ENCODE data around the gene SPART.

SPART gene, protein sequence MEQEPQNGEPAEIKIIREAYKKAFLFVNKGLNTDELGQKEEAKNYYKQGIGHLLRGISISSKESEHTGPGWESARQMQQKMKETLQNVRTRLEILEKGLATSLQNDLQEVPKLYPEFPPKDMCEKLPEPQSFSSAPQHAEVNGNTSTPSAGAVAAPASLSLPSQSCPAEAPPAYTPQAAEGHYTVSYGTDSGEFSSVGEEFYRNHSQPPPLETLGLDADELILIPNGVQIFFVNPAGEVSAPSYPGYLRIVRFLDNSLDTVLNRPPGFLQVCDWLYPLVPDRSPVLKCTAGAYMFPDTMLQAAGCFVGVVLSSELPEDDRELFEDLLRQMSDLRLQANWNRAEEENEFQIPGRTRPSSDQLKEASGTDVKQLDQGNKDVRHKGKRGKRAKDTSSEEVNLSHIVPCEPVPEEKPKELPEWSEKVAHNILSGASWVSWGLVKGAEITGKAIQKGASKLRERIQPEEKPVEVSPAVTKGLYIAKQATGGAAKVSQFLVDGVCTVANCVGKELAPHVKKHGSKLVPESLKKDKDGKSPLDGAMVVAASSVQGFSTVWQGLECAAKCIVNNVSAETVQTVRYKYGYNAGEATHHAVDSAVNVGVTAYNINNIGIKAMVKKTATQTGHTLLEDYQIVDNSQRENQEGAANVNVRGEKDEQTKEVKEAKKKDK

DNA sequence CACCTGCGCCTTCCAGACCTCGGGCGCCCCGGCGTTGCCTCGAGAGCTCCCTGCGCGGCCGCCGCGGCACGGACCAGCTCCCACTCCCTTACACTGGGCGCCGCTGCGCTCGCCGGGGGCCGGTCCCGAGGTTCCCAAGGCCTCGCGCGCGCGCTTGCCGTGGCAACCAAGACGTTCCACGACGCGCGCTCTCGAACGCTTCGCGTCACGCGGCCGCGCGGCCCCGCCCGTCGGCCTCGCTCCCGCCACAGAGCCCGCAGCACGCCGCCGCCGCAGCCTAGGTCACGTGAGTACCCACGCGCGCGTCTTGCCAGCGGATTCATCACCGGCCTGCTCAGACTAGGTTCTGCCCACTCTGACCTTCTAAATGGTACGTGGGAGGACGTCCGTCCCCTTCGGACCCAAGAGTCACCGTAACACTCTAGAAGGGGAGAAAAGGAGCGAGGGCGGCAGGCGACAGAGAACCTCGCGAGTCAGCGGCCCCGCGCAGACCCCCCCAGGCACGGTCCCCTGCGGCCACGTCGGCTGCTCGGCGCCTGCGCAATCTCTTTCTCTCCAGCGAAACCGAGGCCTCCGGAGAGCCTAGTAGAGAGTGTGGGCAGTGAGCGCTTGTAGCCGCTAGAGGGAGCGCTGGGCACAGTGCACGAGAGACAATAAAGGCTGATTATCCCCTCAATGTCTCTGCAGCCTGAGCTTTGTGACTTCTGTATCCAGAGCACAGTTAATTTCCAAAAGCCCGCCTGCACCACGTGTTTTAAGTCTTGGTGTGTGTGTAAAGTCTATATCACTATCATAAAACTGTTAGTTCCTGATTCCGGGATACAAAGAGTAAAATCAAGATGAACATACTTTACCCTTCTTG, at the start of gene SPART:
Gene SPART (minus strand): TSS at position 173 of the 862 bp plus-strand sequence. CDS start 10,564 bp downstream, outside the sequence.
- peaks cover 36% of the 10 kb centered on the region for H3K4me1 Mint-ChIP-seq (ENCODE audit: low read depth)
- peak within 1 kb of the TSS; percentile 84 for H3K4me3 Mint-ChIP-seq
- peaks cover 5% of the 10 kb centered on the region for H3K36me3 Mint-ChIP-seq (ENCODE audit: low read depth)
- DNase-seq = peak; percentile 87
- H3K27ac Mint-ChIP-seq = peak within 1 kb of the TSS; percentile 94
- H3K27me3 Mint-ChIP-seq = peaks cover 2% of the 10 kb centered on the region
- H3K9me3 Mint-ChIP-seq = no peaks in the 10 kb centered on the region

DNA sequence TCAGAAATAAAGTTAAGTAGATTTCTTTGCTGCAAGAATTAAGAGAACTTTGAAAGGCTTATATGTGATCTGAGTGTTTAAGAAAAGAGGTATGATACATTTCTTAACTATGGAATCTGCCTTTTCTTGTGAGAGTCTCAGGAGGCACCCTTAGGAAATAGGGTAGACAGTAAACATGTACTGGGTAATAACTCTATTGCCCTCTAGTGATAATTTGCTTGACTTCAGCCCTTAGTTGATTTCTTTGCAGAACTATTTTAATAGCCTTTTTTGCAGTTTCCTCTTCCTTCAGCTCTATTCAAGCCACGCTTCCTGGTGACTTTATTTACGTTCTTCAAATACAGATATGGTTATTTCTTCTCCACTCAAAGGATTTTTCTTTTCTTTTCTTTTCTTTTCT, 49.1 kb upstream of the SPART start:
- H3K4me1 Mint-ChIP-seq (ENCODE audit: low read depth) = no peaks in the 10 kb centered on the region
- peaks cover 22% of the 10 kb centered on the region for H3K27me3 Mint-ChIP-seq
- H3K4me3 Mint-ChIP-seq = no peak overlapping the region
- no peaks in the 10 kb centered on the region for H3K9me3 Mint-ChIP-seq
- no peak for DNase-seq
- no peaks in the 10 kb centered on the region for H3K36me3 Mint-ChIP-seq (ENCODE audit: low read depth)
- no peak overlapping the region for H3K27ac Mint-ChIP-seq

DNA sequence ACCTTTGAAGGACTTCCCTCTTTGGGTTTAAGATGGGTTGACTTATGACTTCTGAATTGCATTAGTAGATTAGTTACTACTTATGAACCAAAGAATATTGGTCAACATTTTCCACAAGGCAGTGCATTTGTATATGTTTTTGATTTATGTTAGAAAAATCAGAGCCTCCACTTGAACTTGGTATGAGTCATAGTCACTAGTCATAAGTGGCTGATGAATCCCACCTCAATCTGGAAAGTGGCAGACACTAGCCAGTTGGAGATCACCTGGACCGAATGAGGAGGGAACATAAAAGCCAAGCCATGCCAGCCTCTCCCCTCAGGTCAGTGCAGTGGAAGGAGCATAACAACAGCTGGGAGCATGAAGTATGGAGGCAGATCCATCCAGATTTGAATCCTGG, 39.3 kb upstream of the SPART start:
- Mint-ChIP-seq H3K4me3 (no peak overlapping the region), H3K27ac (no peak overlapping the region), H3K9me3 (no peaks in the 10 kb centered on the region), H3K27me3 (peaks cover 22% of the 10 kb centered on the region), H3K36me3 (ENCODE audit: low read depth) (no peaks in the 10 kb centered on the region), H3K4me1 (ENCODE audit: low read depth) (no peaks in the 10 kb centered on the region)
- DNase-seq = no peak

DNA sequence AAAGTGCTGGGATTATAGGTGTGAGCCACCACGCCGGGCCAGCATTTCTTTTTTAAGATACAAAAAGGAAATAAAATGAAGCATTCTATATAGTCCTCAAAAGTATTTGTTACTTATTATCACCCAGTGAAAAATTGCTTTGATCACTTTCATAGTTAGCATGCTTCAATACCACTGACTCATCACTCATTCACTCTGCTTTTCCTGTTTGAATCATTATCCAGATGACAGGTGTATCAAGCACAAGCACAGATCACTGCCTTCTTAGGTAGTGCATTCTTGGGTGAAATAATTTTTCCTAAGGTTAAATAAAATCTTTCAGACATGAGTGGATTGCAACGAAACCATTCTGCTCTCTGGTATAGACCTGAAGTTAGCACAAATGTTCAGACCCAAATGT, 35.8 kb upstream of the SPART start:
- no peaks in the 10 kb centered on the region for H3K4me1 Mint-ChIP-seq (ENCODE audit: low read depth)
- no peak for DNase-seq
- no peaks in the 10 kb centered on the region for H3K36me3 Mint-ChIP-seq (ENCODE audit: low read depth)
- H3K9me3 Mint-ChIP-seq = no peaks in the 10 kb centered on the region
- no peak overlapping the region for H3K4me3 Mint-ChIP-seq
- no peak overlapping the region for H3K27ac Mint-ChIP-seq
- H3K27me3 Mint-ChIP-seq = peaks cover 15% of the 10 kb centered on the region

DNA sequence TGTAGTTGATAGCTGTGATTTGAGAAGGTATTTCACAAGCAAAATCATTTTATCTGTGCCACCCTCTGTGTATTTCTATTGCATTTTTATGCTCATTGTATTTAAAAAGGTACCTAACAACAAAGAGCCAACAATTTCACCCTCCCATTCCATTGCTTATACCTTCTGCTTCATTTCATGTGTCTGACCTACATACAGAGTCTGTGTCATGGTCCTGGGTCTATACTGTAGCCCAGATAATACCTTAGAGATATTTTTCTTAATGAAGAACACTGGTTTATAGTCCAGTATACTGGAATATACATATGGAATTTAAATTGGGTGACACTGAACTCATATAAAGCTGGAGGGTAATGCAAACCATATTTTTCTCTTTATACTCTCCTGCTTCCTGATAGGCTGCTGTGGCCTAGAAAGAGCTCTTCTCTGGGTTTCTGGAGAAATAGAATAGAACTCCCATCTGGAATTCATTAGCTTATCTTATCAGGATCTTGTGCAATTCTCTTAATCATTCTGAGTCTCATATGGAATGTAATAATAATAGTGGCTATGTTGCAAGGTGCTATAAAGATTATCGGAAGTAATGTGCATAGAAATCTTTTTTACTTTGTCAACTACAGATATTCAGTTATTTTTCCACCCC, 31.8 kb upstream of the SPART start:
- Mint-ChIP-seq H3K4me3 (no peak overlapping the region), H3K27me3 (peaks cover under 1% of the 10 kb centered on the region), H3K36me3 (ENCODE audit: low read depth) (no peaks in the 10 kb centered on the region), H3K27ac (no peak overlapping the region), H3K9me3 (no peaks in the 10 kb centered on the region), H3K4me1 (ENCODE audit: low read depth) (no peaks in the 10 kb centered on the region)
- DNase-seq = no peak

DNA sequence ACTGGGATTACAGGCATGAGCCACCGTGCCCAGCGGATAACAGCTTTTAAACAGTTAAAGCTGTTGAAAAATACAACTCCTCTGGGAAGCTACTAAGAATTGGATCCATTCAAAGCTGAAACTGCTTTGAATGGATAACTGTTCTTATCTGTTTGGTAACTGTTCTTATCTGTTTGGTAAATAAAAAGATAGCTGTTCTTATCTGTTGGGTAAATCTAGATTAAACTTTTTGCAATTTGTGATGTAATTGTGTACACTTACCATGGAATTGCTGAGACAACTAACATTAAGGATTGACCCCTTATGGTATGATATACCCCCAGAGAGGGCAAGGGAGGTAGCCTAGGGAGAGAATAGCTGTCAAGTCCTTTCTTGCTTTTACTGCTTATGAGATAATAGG, 27.9 kb upstream of the SPART start:
- DNase-seq = no peak
- no peaks in the 10 kb centered on the region for H3K36me3 Mint-ChIP-seq (ENCODE audit: low read depth)

DNA sequence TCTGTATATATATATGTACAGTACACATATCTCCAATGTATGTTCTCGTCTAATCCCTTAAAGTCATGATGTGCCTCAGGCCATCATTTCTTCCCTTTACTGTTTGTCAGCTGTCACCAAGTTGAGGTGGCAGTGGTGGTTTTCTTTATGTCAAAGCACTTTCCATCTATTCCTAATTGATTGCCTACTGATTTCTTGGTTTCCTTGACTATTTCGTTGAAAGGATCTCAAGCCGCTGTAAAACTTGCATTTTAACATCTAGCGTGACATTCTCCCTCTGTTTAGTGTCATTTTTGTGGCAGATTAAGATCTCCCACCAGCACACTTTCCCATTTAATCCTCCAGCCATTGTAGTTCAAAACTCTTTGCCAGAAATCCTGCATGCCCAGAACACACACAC, 25.0 kb upstream of the SPART start:
- H3K27me3 Mint-ChIP-seq = no peaks in the 10 kb centered on the region
- DNase-seq = no peak
- no peaks in the 10 kb centered on the region for H3K9me3 Mint-ChIP-seq
- H3K36me3 Mint-ChIP-seq (ENCODE audit: low read depth) = no peaks in the 10 kb centered on the region
- no peak overlapping the region for H3K4me3 Mint-ChIP-seq
- H3K4me1 Mint-ChIP-seq (ENCODE audit: low read depth) = no peaks in the 10 kb centered on the region
- no peak overlapping the region for H3K27ac Mint-ChIP-seq

More for the DNA sequence above, 27.9 kb upstream of the SPART start:
- Mint-ChIP-seq H3K27ac (no peak overlapping the region), H3K27me3 (no peaks in the 10 kb centered on the region), H3K4me3 (no peak overlapping the region), H3K9me3 (no peaks in the 10 kb centered on the region), H3K4me1 (ENCODE audit: low read depth) (no peaks in the 10 kb centered on the region)

DNA sequence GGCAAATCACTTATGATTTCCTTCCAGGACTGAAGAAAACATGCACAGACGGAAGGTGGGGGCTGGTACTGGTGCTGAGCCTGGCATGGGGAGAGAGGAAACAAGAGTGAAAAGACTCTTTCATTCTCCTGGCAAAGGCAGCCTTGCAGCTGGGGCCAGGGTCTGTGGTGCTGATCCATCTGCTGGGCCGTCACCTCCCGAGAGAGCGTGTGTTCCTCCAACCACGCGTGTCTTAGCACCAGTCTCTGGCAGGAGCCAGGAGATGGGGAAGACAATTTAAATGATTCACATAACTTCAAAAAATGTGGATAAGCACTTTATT, 23.9 kb upstream of the SPART start:
- Mint-ChIP-seq H3K27ac (no peak overlapping the region), H3K9me3 (no peaks in the 10 kb centered on the region)

DNA sequence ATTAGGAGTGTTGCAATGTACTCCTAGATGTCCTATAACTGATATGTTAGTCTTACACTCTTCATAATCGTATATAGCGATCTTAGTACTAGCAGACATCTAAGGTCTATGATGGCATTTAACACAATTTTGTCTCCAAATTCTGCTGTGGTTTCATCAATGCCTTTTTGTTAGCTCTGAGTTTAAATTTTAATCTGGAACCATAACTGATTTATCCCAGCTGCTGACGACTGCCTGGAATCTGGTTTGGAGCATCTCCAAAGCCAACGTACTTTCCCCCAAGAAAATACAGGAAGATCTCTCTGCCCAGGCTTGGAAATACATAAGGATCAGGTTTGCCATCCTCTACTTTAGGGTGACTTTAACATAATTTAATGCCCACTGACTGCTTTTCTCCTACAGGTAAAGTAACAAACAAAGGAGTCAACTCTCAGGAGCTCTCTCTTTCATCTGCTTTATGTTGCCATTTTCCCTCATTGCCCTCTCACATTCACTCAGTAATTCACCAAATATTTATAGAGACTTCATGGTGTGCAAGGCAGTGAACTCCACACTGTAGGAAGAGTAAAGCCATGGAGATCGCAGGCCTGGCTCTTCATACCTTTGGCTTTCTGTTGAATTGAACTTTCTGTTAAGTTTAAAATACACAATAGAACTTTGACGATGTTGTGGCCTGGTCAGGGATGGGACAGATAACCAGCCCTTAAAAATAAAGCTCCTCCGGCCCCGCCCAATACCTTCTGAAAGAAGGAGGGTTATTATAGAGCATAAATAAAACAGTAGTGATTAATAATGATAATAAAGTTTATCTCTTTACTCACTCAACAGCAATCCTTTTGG, 23.3 kb upstream of the SPART start:
- no peak overlapping the region for H3K4me3 Mint-ChIP-seq
- no peak overlapping the region for H3K27ac Mint-ChIP-seq
- no peaks in the 10 kb centered on the region for H3K9me3 Mint-ChIP-seq
- DNase-seq = no peak
- H3K36me3 Mint-ChIP-seq (ENCODE audit: low read depth) = no peaks in the 10 kb centered on the region
- no peaks in the 10 kb centered on the region for H3K27me3 Mint-ChIP-seq
- H3K4me1 Mint-ChIP-seq (ENCODE audit: low read depth) = no peaks in the 10 kb centered on the region

More for the DNA sequence above, 23.9 kb upstream of the SPART start:
- no peaks in the 10 kb centered on the region for H3K27me3 Mint-ChIP-seq
- H3K36me3 Mint-ChIP-seq (ENCODE audit: low read depth) = no peaks in the 10 kb centered on the region
- H3K4me1 Mint-ChIP-seq (ENCODE audit: low read depth) = no peaks in the 10 kb centered on the region
- no peak for DNase-seq
- no peak overlapping the region for H3K4me3 Mint-ChIP-seq

DNA sequence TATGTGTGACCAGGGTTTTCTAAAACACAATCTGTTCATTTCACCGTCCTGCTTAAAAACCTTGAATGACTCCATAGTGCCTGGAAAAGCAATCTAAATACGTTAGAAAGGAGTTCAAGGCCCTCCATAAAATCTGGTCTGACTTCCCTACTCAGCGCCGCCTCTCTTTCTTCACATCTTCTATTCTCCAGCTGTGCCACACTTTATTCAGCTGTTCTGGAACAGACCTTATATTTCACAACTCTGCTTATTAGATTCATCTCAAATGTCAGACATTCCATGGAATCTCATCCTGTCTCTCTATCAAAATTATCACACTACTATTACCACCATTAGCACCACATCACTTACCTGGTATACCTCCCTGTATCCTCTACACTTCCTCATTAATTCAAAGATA, 19.8 kb upstream of the SPART start:
- Mint-ChIP-seq H3K27ac (no peak overlapping the region), H3K27me3 (peaks cover 9% of the 10 kb centered on the region), H3K9me3 (no peaks in the 10 kb centered on the region), H3K4me3 (no peak overlapping the region), H3K4me1 (ENCODE audit: low read depth) (no peaks in the 10 kb centered on the region), H3K36me3 (ENCODE audit: low read depth) (no peaks in the 10 kb centered on the region)
- DNase-seq = no peak

DNA sequence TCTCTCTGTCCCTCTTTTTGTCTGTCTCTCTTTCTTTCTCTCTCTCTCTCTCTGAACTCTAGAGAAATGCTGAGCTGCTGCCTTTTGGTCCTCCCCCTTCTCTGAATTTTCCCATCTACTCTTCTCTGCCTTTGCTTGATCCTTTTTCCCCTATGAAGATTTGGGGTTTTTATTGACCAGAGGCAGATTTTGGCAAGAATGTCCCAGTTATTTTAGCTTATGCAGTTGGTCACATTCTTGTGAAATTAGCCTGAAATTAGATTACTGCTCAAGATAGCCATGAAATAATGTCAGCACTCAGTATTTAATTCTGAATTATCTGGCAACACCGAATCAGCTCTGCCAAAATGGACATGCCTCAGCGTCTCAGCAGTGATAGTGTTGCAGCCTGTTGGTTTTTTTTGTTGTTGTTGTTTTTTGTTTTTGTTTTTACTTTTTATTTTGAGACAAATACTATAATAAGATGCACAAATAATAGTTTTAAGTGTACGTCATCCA, 17.2 kb upstream of the SPART start:
- no peaks in the 10 kb centered on the region for H3K9me3 Mint-ChIP-seq
- H3K36me3 Mint-ChIP-seq (ENCODE audit: low read depth) = no peaks in the 10 kb centered on the region
- peaks cover 11% of the 10 kb centered on the region for H3K27me3 Mint-ChIP-seq
- no peak for DNase-seq
- no peak overlapping the region for H3K27ac Mint-ChIP-seq
- H3K4me1 Mint-ChIP-seq (ENCODE audit: low read depth) = no peaks in the 10 kb centered on the region
- H3K4me3 Mint-ChIP-seq = no peak overlapping the region

DNA sequence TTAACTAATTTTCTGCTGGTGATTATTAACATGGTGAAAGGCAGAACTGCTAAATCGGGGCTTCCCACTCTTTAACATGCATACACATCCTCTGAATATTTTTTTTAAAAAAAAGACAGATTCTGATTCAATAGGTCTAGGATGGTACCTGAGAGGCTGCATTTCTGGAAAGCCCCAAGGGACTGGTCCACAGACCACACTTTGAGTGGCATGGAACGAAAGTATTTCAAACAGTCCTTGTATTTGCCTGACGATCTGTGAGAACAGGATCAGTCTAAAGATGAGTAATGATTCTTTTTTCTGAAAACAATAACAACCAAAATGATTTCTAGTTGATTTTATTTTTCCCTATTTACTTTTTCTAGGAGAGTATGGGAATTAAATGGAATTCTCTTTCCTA, 16.7 kb upstream of the SPART start:
- Mint-ChIP-seq H3K4me1 (ENCODE audit: low read depth) (no peaks in the 10 kb centered on the region), H3K27ac (no peak overlapping the region), H3K27me3 (peaks cover 11% of the 10 kb centered on the region), H3K36me3 (ENCODE audit: low read depth) (no peaks in the 10 kb centered on the region), H3K4me3 (no peak overlapping the region), H3K9me3 (no peaks in the 10 kb centered on the region)
- no peak for DNase-seq

DNA sequence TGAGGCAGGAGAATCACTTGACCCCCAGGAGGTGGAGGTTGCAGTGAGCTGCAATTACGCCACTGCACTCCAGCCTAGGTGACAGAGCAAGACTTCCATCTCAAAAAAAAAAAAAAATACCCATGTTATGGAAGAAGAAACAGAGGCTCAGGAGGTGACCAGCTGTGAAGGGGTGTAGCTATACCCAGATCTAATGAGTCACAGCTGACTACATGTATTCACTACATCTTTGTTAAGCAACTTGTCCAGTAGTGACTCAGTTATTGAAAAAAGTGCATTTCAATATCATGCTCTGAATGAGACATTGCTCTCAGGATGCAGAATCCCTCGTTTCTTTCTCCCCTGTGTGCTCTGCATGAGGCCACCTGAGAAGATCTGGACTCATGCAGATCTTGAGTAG, 16.1 kb upstream of the SPART start:
- Mint-ChIP-seq H3K9me3 (no peaks in the 10 kb centered on the region), H3K4me1 (ENCODE audit: low read depth) (no peaks in the 10 kb centered on the region), H3K27me3 (peaks cover 14% of the 10 kb centered on the region), H3K4me3 (no peak overlapping the region), H3K36me3 (ENCODE audit: low read depth) (no peaks in the 10 kb centered on the region), H3K27ac (no peak overlapping the region)
- DNase-seq = no peak

Measured in activated T-cell treated with anti-CD3 and anti-CD28 coated beads, Interleukin-2, amount 50 U/mL, for 24 hours (primary cell).